C4-2B (cell line): ENCODE results near the gene FNDC7.
"Not testable (repeated sequence)": the region's sequence is repeated elsewhere in the genome, so short reads cannot be mapped to it uniquely, and the experiment has no call there.

Experiments used
- CTCF ChIP-seq: fragments of 450-650 bp; conservative IDR thresholded peaks from 2 replicates; pipeline ENCODE4 v1.5.1; 2017; ENCODE audit warnings: mild to moderate bottlenecking
- ZFX ChIP-seq: fragments of 450-650 bp; IDR thresholded peaks from 2 replicates; pipeline ENCODE4 v1.6.1; 2017

GRCh38 chr1:108667422-108667821 lies 45.3 kb upstream of the FNDC7 start:
- TF ChIP-seq CTCF, ZFX: not testable (repeated sequence)
